NB4 (cell line): ENCODE data around the gene ARHGEF37.

Experiments used
- MYC ChIP-seq: IDR thresholded peaks from 2 replicates; pipeline ENCODE4 v1.6.1; 2011; ENCODE audit warnings: low read depth, low read length
- POLR2A ChIP-seq: IDR thresholded peaks from 2 replicates; pipeline ENCODE4 v1.6.1; 2011; ENCODE audit warnings: mild to moderate bottlenecking; ENCODE audit not compliant: insufficient read length; ENCODE audit errors: extremely low read depth
- TF ChIP-seq, protein P1 (sequence below): IDR thresholded peaks from one replicate; pipeline ENCODE4 v1.5.1; 2012; ENCODE audit warnings: low read depth, low read length

DNA sequence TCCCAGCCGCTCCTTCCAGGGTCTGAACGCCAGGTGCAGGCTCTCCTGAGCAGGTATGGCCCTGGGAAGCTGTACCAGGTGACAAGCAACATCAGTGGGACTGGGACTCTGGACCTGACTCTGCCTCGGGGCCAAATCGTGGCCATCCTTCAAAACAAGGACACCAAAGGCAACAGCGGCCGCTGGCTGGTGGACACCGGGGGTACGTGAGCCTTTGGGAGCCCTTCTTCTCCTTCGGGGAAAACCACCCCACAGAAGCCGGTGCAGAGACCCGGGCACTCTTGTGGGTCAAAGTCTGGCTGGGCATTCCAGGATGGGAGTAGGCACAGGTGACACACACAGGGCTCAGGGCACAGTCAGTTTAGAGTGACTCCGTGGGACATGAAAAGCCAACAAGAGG, 45.8 kb downstream of the ARHGEF37 start:
- TF ChIP-seq POLR2A (no peak), MYC (no peak)
- TF ChIP-seq, protein P1, sequence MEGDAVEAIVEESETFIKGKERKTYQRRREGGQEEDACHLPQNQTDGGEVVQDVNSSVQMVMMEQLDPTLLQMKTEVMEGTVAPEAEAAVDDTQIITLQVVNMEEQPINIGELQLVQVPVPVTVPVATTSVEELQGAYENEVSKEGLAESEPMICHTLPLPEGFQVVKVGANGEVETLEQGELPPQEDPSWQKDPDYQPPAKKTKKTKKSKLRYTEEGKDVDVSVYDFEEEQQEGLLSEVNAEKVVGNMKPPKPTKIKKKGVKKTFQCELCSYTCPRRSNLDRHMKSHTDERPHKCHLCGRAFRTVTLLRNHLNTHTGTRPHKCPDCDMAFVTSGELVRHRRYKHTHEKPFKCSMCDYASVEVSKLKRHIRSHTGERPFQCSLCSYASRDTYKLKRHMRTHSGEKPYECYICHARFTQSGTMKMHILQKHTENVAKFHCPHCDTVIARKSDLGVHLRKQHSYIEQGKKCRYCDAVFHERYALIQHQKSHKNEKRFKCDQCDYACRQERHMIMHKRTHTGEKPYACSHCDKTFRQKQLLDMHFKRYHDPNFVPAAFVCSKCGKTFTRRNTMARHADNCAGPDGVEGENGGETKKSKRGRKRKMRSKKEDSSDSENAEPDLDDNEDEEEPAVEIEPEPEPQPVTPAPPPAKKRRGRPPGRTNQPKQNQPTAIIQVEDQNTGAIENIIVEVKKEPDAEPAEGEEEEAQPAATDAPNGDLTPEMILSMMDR, result no peak
